Lower leg skin (tissue), 4 donors: ENCODE results near the gene ZDHHC14. TPM values are rescaled to one million over a fixed set of nuclear protein-coding genes. Genes with fewer than 3 reads are reported as not detected.
A peak's percentile ranks its signal among the peaks of the same experiment; 100 is the strongest.

ENCODE experiments used
- DNase-seq, 2 donors: peaks; one replicate each; pipeline ENCODE4 v3.0.0-alpha.2; 2019; ENCODE audit warnings: low spot score in 2 of 2
- H3K4me3 ChIP-seq: fragments of 200-600 bp; sonication (generic); 2 replicates; pipeline ENCODE4 v1.5.1; 2017; ENCODE audit warnings: mild to moderate bottlenecking, low read depth; ENCODE audit not compliant: poor library complexity, severe bottlenecking
- CTCF ChIP-seq, 3 donors: fragments of 450-650 bp; IDR thresholded peaks; one replicate each; pipeline ENCODE4 v1.5.1; 2016; ENCODE audit warnings: antibody characterized with exemption in 3 of 3, mild to moderate bottlenecking in 3 of 3, moderate library complexity in 2 of 3
- POLR2A ChIP-seq, 2 donors: fragments of 450-650 bp; IDR thresholded peaks; one replicate each; pipeline ENCODE4 v1.6.1; 2016 to 2017; ENCODE audit warnings: antibody characterized with exemption in 2 of 2, mild to moderate bottlenecking in 1 of 2, moderate library complexity in 1 of 2
- WGBS, 2 donors: methylation state at CpG; one replicate each; pipeline ENCODE4 v1.1.5; 2018; 5-methylcytosine and 5-hydroxymethylcytosine counted together
- intact Hi-C: fragments of 100-400 bp; cut with DNase I; formaldehyde crosslinking; loops from one replicate; pipeline ENCODE4 v1.15.0; 2023; ENCODE audit warnings: low total_unique reads
- total RNA-seq, 4 donors: library from RNA; depleted of rRNA; stranded (reverse); fragments of >200 nt; gene quantifications; one replicate each; pipeline ENCODE4 v1.1.0, GENCODE V29; 2016

Gene ZDHHC14
- total RNA-seq, 4 donors from 2014 or later, result 4.5 to 8.3 (median 6.1) TPM

- H3K4me3 ChIP-seq, result no peak overlapping the region
- intact Hi-C loops, result no loop called here
- WGBS, 2 donors, result 95 to 98% methylated on average over 10 to 11 of the region's 11 CpGs
- peak in 1 of 2 donors; percentile 68 for DNase-seq
- no peak for TF ChIP-seq POLR2A (IDR thresholded peaks at IDR 0.05)
- no peak for TF ChIP-seq CTCF (IDR thresholded peaks at IDR 0.05)
These were observed 112.2 kb downstream of the ZDHHC14 start for GRCh38 chr6:157493173-157493572.

- DNase-seq, result peak in 1 of 2 donors; percentile 81
- WGBS, 2 donors, result 96 to 99% methylated on average over 10 of the region's 10 CpGs
- no peak for TF ChIP-seq POLR2A (IDR thresholded peaks at IDR 0.05)
- no peak for TF ChIP-seq CTCF (IDR thresholded peaks at IDR 0.05)
- no peak overlapping the region for H3K4me3 ChIP-seq
- intact Hi-C loops, result no loop called here
These were observed 112.6 kb downstream of the ZDHHC14 start for GRCh38 chr6:157493576-157493975.

- peak in 1 of 2 donors; percentile 84 for DNase-seq
- 78 to 87% methylated on average over 6 of the region's 6 CpGs for WGBS, 2 donors
- intact Hi-C loops, result no loop called here
- H3K4me3 ChIP-seq, result no peak overlapping the region
- no peak for TF ChIP-seq CTCF (IDR thresholded peaks at IDR 0.05)
- no peak for TF ChIP-seq POLR2A (IDR thresholded peaks at IDR 0.05)
These were observed 113.2 kb downstream of the ZDHHC14 start for GRCh38 chr6:157494132-157494710.

GRCh38 chr6:157496534-157497095 lies 115.6 kb downstream of the ZDHHC14 start:
- no peak overlapping the region for H3K4me3 ChIP-seq
- intact Hi-C loops, result no loop called here
- no peak for DNase-seq
- WGBS, 2 donors, result 79 to 91% methylated on average over 5 of the region's 5 CpGs
- TF ChIP-seq POLR2A (IDR thresholded peaks at IDR 0.05), result no peak
- TF ChIP-seq CTCF (IDR thresholded peaks at IDR 0.05), result no peak

GRCh38 chr6:157497579-157497978 lies 116.6 kb downstream of the ZDHHC14 start:
- TF ChIP-seq CTCF (IDR thresholded peaks at IDR 0.05) (no peak), POLR2A (IDR thresholded peaks at IDR 0.05) (no peak)

GRCh38 chr6:157498817-157499216 lies 117.8 kb downstream of the ZDHHC14 start:
- WGBS, 2 donors, result 77 to 78% methylated on average over 2 of the region's 2 CpGs
- TF ChIP-seq POLR2A (IDR thresholded peaks at IDR 0.05), result no peak
- no peak for TF ChIP-seq CTCF (IDR thresholded peaks at IDR 0.05)

More at GRCh38 chr6:157497579-157497978, 116.6 kb downstream of the ZDHHC14 start:
- intact Hi-C loops, result no loop called here
- WGBS, 2 donors, result 79 to 81% methylated on average over 2 of the region's 2 CpGs
- no peak overlapping the region for H3K4me3 ChIP-seq
- DNase-seq, result no peak

More at GRCh38 chr6:157498817-157499216, 117.8 kb downstream of the ZDHHC14 start:
- no peak overlapping the region for H3K4me3 ChIP-seq
- DNase-seq, result no peak
- intact Hi-C loops, result no loop called here
